ENCODE measurements around the gene HACE1.

DNA sequence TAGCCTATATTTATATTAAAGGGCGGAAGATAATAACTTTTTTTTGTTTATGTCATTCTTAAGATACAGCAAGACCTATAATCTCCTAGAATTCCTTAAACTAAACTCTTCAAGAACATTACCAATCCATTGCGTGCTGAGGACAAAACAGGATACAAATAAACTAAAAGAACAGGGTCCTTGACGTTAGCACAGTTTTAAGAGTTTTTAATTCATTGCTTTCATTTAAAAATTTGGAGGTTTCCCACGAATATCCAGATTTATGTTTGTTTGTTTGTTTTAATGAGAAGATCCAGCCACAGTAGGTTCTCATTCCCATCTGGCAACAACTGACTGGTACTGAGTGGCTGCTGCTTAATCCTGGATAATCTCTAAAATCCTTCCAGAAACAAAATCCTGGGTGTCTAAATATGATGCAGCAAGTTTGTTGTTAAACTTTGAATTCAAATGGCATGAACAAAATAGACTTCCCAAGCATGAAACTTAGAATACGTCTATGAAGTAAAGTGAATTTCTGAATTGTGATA is 153.7 kb downstream of the HACE1 start:
- TF ChIP-seq, protein P1, sequence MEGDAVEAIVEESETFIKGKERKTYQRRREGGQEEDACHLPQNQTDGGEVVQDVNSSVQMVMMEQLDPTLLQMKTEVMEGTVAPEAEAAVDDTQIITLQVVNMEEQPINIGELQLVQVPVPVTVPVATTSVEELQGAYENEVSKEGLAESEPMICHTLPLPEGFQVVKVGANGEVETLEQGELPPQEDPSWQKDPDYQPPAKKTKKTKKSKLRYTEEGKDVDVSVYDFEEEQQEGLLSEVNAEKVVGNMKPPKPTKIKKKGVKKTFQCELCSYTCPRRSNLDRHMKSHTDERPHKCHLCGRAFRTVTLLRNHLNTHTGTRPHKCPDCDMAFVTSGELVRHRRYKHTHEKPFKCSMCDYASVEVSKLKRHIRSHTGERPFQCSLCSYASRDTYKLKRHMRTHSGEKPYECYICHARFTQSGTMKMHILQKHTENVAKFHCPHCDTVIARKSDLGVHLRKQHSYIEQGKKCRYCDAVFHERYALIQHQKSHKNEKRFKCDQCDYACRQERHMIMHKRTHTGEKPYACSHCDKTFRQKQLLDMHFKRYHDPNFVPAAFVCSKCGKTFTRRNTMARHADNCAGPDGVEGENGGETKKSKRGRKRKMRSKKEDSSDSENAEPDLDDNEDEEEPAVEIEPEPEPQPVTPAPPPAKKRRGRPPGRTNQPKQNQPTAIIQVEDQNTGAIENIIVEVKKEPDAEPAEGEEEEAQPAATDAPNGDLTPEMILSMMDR (IDR thresholded peaks at IDR 0.05) = no peak
- no peak for TF ChIP-seq POLR2A (IDR thresholded peaks at IDR 0.05)
